ENCODE data around the gene ETNK1.
"Not testable (repeated sequence)": the region's sequence is repeated elsewhere in the genome, so short reads cannot be mapped to it uniquely, and the experiment has no call there.

The ETNK1 gene

GRCh38 chr12:22624870-22625761 is at the start of gene ETNK1:
TSS of gene ETNK1 (plus strand) at chr12:22625171. CDS start at chr12:22625431, 260 bp downstream.
- DNase-seq (ENCODE audit: low read depth in 2 of 2): peak; percentile 76 to 80

- DNase-seq (ENCODE audit: low read depth in 2 of 2): no peak
Observed at GRCh38 chr12:22576065-22576464, 48.9 kb upstream of the ETNK1 start.

GRCh38 chr12:22576473-22576872 is 48.5 kb upstream of the ETNK1 start:
- no peak for DNase-seq (ENCODE audit: low read depth in 2 of 2)

- no peak for DNase-seq (ENCODE audit: low read depth in 2 of 2)
Observed at GRCh38 chr12:22577667-22578066, 47.3 kb upstream of the ETNK1 start.

GRCh38 chr12:22578328-22578727 is 46.6 kb upstream of the ETNK1 start:
- no peak for DNase-seq (ENCODE audit: low read depth in 2 of 2)

- DNase-seq (ENCODE audit: low read depth in 2 of 2): no peak
Observed at GRCh38 chr12:22588817-22589216, 36.2 kb upstream of the ETNK1 start.

- no peak for DNase-seq (ENCODE audit: low read depth in 2 of 2)
Observed at GRCh38 chr12:22593864-22594263, 31.1 kb upstream of the ETNK1 start.

GRCh38 chr12:22597539-22597938 is 27.4 kb upstream of the ETNK1 start:
- not testable (repeated sequence) for DNase-seq (ENCODE audit: low read depth in 2 of 2)

- DNase-seq (ENCODE audit: low read depth in 2 of 2): no peak
Observed at GRCh38 chr12:22598141-22598762, 26.7 kb upstream of the ETNK1 start.

GRCh38 chr12:22598763-22599161 is 26.2 kb upstream of the ETNK1 start:
- no peak for DNase-seq (ENCODE audit: low read depth in 2 of 2)

GRCh38 chr12:22600181-22600580 is 24.8 kb upstream of the ETNK1 start:
- DNase-seq (ENCODE audit: low read depth in 2 of 2): no peak

GRCh38 chr12:22609501-22609900 is 15.5 kb upstream of the ETNK1 start:
- no peak for DNase-seq (ENCODE audit: low read depth in 2 of 2)

GRCh38 chr12:22610131-22610530 is 14.8 kb upstream of the ETNK1 start:
- DNase-seq (ENCODE audit: low read depth in 2 of 2): no peak

- not testable (repeated sequence) for DNase-seq (ENCODE audit: low read depth in 2 of 2)
Observed at GRCh38 chr12:22612822-22613221, 12.1 kb upstream of the ETNK1 start.

- no peak for DNase-seq (ENCODE audit: low read depth in 2 of 2)
Observed at GRCh38 chr12:22615963-22616501, 8.9 kb upstream of the ETNK1 start.

- no peak for DNase-seq (ENCODE audit: low read depth in 2 of 2)
Observed at GRCh38 chr12:22617630-22618029, 7.3 kb upstream of the ETNK1 start.

GRCh38 chr12:22624548-22624869 is 462 bp upstream of the ETNK1 start:
- DNase-seq (ENCODE audit: low read depth in 2 of 2): no peak

- DNase-seq (ENCODE audit: low read depth in 2 of 2): no peak
Observed at GRCh38 chr12:22625762-22626294, 857 bp downstream of the ETNK1 start.

- no peak for DNase-seq (ENCODE audit: low read depth in 2 of 2)
Observed at GRCh38 chr12:22626406-22626805, 1.4 kb downstream of the ETNK1 start.

GRCh38 chr12:22627371-22627770 is 2.4 kb downstream of the ETNK1 start:
- no peak for DNase-seq (ENCODE audit: low read depth in 2 of 2)

- DNase-seq (ENCODE audit: low read depth in 2 of 2): no peak
Observed at GRCh38 chr12:22628228-22628627, 3.3 kb downstream of the ETNK1 start.

GRCh38 chr12:22631863-22632463 is 7.0 kb downstream of the ETNK1 start:
- DNase-seq (ENCODE audit: low read depth in 2 of 2): no peak

Measured in fibroblast of skin of left quadriceps (primary cell).